Esophagus squamous epithelium (tissue), 5 donors: Measurements from ENCODE around the gene RFPL3. TPM values are rescaled to one million over a fixed set of nuclear protein-coding genes. Genes with fewer than 3 reads are reported as not detected.

Source experiments
- DNase-seq: peaks from one replicate; lab custom pipeline; 2025; lab: John Stamatoyannopoulos, UW
- H3K27ac ChIP-seq, 4 donors: fragments of 200-600 bp; sonication (generic); one replicate each; pipeline ENCODE4 v1.5.1; 2016 to 2019; ENCODE audit warnings: mild to moderate bottlenecking in 1 of 4
- H3K27me3 ChIP-seq, 4 donors: fragments of 200-600 bp; sonication (generic); 1 replicate in 3 of 4; 2 replicates in 1 of 4; pipeline versions ENCODE4 v1.5.1 to v1.6.0; 2017 to 2021; ENCODE audit warnings: antibody characterized with exemption in 1 of 4
- H3K36me3 ChIP-seq, 3 donors: fragments of 200-600 bp; sonication (generic); one replicate each; pipeline ENCODE4 v1.5.1; 2016 to 2019
- H3K4me1 ChIP-seq, 3 donors: fragments of 200-600 bp; sonication (generic); one replicate each; pipeline ENCODE4 v1.5.1; 2017 to 2019
- H3K4me3 ChIP-seq, 4 donors: fragments of 200-600 bp; sonication (generic); 1 replicate in 3 of 4; 2 replicates in 1 of 4; pipeline ENCODE4 v1.5.1; 2016 to 2019; ENCODE audit warnings: mild to moderate bottlenecking in 2 of 4, moderate library complexity in 1 of 4
- H3K9me3 ChIP-seq, 3 donors: fragments of 200-600 bp; sonication (generic); one replicate each; pipeline ENCODE4 v1.5.1; 2016 to 2019
- POLR2A ChIP-seq, 4 donors: fragments of 450-650 bp; IDR thresholded peaks; one replicate each; pipeline ENCODE4 v1.6.1; 2017; ENCODE audit warnings: antibody characterized with exemption in 4 of 4, mild to moderate bottlenecking in 4 of 4, moderate library complexity in 3 of 4
- WGBS, 2 donors: methylation state at CpG; one replicate each; pipeline ENCODE4 v1.1.5; 2018; 5-methylcytosine and 5-hydroxymethylcytosine counted together
- intact Hi-C: fragments of 100-400 bp; cut with DNase I; formaldehyde crosslinking; loops from one replicate; pipeline ENCODE4 v1.15.0; 2022
- total RNA-seq, 4 donors: library from RNA; depleted of rRNA; stranded (reverse); fragments of >200 nt; gene quantifications; one replicate each; pipeline ENCODE4 v1.1.0, GENCODE V29; 2016
- TF ChIP-seq, protein P1 (sequence below), 6 experiments: fragments of 450-650 bp in 4 of 6; fragments of 200-600 bp in 2 of 6; sonication (generic) in 2 of 6; IDR thresholded peaks; one replicate each; pipeline ENCODE4 v1.5.1; 2016 to 2019; ENCODE audit warnings: antibody characterized with exemption in 6 of 6, mild to moderate bottlenecking in 4 of 6, moderate library complexity in 4 of 6
- donor health status: DM: yes; HTN: yes; CAD: no.

The RFPL3 gene
- total RNA-seq, 4 donors from 2014 or later: not detected

DNA sequence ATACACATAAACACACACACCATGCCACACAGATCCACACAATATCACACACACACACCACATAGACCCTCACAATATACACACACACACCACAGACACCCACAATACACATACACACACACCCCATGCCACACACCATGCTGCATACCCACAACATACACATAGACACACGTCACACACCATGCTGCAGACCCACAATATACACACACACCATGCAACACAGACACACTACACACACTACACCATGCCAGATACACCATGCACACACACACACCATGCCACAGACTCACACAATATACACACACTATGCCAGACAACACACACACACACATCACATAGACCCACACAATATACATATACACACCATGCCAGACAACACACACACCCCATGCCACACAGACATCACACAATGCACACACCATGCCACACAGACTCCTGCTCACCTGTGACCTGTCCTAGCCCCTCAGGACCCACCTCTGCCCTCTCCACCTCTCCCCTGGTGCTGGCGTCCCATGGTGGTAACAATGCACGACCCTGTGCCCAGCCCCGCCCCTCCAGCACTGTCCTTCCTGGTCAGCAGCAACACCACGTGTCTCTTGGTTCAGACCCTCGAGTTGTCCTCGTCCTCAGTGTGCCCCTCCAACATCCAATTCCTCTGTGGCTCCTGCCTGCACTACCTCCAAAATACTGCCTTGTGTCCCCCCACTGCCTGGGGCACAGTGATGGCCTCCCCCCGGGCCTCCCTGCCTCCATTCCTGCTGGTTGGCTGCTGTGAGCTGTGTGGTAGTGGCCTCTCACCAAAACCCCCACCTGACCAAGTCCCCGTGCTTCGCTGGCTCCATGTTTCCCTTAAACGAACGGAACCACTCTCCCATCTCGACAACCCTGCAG is 23.7 kb upstream of the RFPL3 start:
- WGBS, 2 donors: 69 to 76% methylated on average over 8 to 10 of the region's 13 CpGs
- intact Hi-C loops: no loop called here
- no peaks in the 10 kb centered on the region for H3K36me3 ChIP-seq

DNA sequence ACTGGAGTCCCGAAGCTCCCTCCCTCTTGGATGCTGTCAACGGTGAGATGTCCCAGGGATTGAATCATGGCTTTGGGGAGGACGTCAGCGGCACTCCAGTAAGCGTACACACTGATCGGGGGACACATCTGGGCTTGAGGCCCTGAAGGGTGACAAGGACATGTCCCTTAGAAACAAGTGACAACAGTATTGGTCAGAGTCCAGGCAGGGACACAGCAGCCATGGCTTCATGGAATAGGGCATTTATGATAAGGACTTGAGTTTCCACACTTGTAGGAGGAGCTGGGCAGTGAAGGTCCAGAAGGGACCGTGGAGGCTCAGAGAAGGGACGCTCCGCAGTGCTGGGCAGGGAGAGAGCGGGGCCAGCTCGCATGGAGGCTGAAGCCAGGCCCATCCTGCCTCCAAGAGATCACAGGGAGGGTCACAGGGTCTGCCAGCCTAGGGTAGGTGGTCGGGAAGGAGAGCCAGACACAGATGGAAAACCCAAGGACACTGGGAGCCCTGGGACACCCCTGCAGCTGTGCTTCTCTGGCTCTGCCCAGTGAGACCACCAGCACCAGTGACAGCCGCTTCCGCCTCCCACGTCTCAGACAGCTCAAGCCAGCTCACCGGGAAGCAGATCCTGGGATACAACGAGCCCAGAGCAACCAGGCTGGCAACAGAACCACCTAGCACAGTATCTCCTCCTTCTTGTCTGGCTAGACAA is 22.9 kb upstream of the RFPL3 start:
- Histone ChIP-seq H3K4me3 (no peak overlapping the region), H3K27me3 (peaks cover 0 to 24% (median 0%) of the 10 kb centered on the region in 4 donors), H3K4me1 (peaks cover 0 to 18% (median 0%) of the 10 kb centered on the region in 3 donors), H3K9me3 (no peaks in the 10 kb centered on the region), H3K27ac (no peak overlapping the region), H3K36me3 (no peaks in the 10 kb centered on the region)
- WGBS, 2 donors: 72 to 88% methylated on average over 6 to 11 of the region's 17 CpGs
- no peak for DNase-seq
- intact Hi-C loops: no loop called here
- TF ChIP-seq, protein P1, sequence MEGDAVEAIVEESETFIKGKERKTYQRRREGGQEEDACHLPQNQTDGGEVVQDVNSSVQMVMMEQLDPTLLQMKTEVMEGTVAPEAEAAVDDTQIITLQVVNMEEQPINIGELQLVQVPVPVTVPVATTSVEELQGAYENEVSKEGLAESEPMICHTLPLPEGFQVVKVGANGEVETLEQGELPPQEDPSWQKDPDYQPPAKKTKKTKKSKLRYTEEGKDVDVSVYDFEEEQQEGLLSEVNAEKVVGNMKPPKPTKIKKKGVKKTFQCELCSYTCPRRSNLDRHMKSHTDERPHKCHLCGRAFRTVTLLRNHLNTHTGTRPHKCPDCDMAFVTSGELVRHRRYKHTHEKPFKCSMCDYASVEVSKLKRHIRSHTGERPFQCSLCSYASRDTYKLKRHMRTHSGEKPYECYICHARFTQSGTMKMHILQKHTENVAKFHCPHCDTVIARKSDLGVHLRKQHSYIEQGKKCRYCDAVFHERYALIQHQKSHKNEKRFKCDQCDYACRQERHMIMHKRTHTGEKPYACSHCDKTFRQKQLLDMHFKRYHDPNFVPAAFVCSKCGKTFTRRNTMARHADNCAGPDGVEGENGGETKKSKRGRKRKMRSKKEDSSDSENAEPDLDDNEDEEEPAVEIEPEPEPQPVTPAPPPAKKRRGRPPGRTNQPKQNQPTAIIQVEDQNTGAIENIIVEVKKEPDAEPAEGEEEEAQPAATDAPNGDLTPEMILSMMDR (IDR thresholded peaks at IDR 0.05): no peak
- no peak for TF ChIP-seq POLR2A (IDR thresholded peaks at IDR 0.05)

More for the DNA sequence above, 23.7 kb upstream of the RFPL3 start:
- TF ChIP-seq POLR2A (IDR thresholded peaks at IDR 0.05): no peak
- TF ChIP-seq, protein P1 (IDR thresholded peaks at IDR 0.05): no peak
- DNase-seq: no peak
- peaks cover 0 to 18% (median 0%) of the 10 kb centered on the region in 4 donors for H3K27me3 ChIP-seq
- H3K4me3 ChIP-seq: no peak overlapping the region
- H3K4me1 ChIP-seq: peaks cover 0 to 18% (median 0%) of the 10 kb centered on the region in 3 donors
- no peaks in the 10 kb centered on the region for H3K9me3 ChIP-seq
- no peak overlapping the region for H3K27ac ChIP-seq

- no peak for DNase-seq
- intact Hi-C loops: no loop called here
- Histone ChIP-seq H3K36me3 (no peaks in the 10 kb centered on the region), H3K27me3 (peaks cover 0 to 31% (median 0%) of the 10 kb centered on the region in 4 donors), H3K4me1 (peaks cover 0 to 18% (median 0%) of the 10 kb centered on the region in 3 donors), H3K4me3 (no peak overlapping the region), H3K27ac (no peak overlapping the region), H3K9me3 (no peaks in the 10 kb centered on the region)
- 100% methylated on average over 2 of the region's 10 CpGs; no CpG with 5 or more reads in 1 of the 2 donors for WGBS, 2 donors
- TF ChIP-seq, protein P1 (IDR thresholded peaks at IDR 0.05): no peak
- TF ChIP-seq POLR2A (IDR thresholded peaks at IDR 0.05): no peak
Measured at GRCh38 chr22:32335471-32335870, 22.2 kb upstream of the RFPL3 start.

GRCh38 chr22:32336121-32336603 is 21.5 kb upstream of the RFPL3 start:
- H3K4me1 ChIP-seq: peaks cover 0 to 18% (median 0%) of the 10 kb centered on the region in 3 donors
- WGBS, 2 donors: 29 to 53% methylated on average over 13 of the region's 13 CpGs
- TF ChIP-seq, protein P1 (IDR thresholded peaks at IDR 0.05): no peak
- TF ChIP-seq POLR2A (IDR thresholded peaks at IDR 0.05): no peak
- peaks cover 0 to 36% (median 0%) of the 10 kb centered on the region in 4 donors for H3K27me3 ChIP-seq
- no peak for DNase-seq
- H3K9me3 ChIP-seq: no peaks in the 10 kb centered on the region
- H3K4me3 ChIP-seq: no peak overlapping the region
- H3K27ac ChIP-seq: no peak overlapping the region
- intact Hi-C loops: no loop called here
- no peaks in the 10 kb centered on the region for H3K36me3 ChIP-seq
